Type B pancreatic cell (in vitro differentiated cells): ENCODE data around the gene CHAD. TPM values are rescaled to one million over a fixed set of nuclear protein-coding genes. Genes with fewer than 3 reads are reported as not detected.

Experiments used
- DNase-seq: peaks from one replicate; pipeline ENCODE4 v3.0.0; 2021; ENCODE audit warnings: mixed read lengths; ENCODE audit not compliant: unreplicated experiment; ENCODE audit errors: extremely low spot score
- H3K27ac Mint-ChIP-seq: 2 replicates; pipeline ENCODE4 v1.8.0; 2021; ENCODE audit warnings: mild to moderate bottlenecking, mixed read lengths
- H3K27me3 Mint-ChIP-seq: 2 replicates; pipeline ENCODE4 v1.8.0; 2021; ENCODE audit warnings: mixed read lengths
- H3K36me3 Mint-ChIP-seq: 2 replicates; pipeline ENCODE4 v1.8.0; 2021; ENCODE audit warnings: mixed read lengths
- H3K4me1 Mint-ChIP-seq: one replicate; pipeline ENCODE4 v1.8.0; 2021; ENCODE audit warnings: mixed read lengths; ENCODE audit not compliant: unreplicated experiment
- H3K4me3 Mint-ChIP-seq: 2 replicates; pipeline ENCODE4 v1.8.0; 2021; ENCODE audit warnings: mild to moderate bottlenecking, mixed read lengths
- H3K9me3 Mint-ChIP-seq: 2 replicates; pipeline ENCODE4 v1.8.0; 2021; ENCODE audit warnings: mixed read lengths
- total RNA-seq: library from RNA; stranded (reverse); gene quantifications from 2 replicates; pipeline ENCODE4 v1.2.1, GENCODE V29; 2021; ENCODE audit warnings: low replicate concordance
- TF ChIP-seq, protein P1 (sequence below): fragments of 200-600 bp; sonication (generic); conservative IDR thresholded peaks from 2 replicates; pipeline ENCODE4 v1.5.0; 2021; ENCODE audit warnings: antibody characterized with exemption, mild to moderate bottlenecking

Gene CHAD
- total RNA-seq, 1 donor from 2014 or later = not detected

DNA sequence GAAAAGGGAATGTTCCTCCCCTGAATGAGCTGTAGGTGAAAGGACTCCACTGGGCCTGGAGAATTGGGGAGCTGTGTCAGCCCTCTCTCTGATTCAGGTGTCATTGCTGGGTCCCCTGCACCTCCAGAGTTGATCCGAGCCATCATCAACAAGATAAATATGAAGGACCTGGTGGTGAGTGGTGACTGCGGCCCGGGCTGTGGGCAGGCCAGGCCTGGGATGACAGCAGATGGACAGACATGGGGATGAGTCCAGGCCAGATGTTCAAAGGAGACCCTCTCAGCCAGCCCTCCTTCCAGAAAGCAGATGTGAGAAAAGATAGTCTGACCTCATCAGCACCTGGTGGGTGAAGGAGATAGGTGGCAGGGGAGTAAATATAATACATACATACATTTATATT lies 4.6 kb downstream of the CHAD start:
- no peak for DNase-seq
- TF ChIP-seq, protein P1, sequence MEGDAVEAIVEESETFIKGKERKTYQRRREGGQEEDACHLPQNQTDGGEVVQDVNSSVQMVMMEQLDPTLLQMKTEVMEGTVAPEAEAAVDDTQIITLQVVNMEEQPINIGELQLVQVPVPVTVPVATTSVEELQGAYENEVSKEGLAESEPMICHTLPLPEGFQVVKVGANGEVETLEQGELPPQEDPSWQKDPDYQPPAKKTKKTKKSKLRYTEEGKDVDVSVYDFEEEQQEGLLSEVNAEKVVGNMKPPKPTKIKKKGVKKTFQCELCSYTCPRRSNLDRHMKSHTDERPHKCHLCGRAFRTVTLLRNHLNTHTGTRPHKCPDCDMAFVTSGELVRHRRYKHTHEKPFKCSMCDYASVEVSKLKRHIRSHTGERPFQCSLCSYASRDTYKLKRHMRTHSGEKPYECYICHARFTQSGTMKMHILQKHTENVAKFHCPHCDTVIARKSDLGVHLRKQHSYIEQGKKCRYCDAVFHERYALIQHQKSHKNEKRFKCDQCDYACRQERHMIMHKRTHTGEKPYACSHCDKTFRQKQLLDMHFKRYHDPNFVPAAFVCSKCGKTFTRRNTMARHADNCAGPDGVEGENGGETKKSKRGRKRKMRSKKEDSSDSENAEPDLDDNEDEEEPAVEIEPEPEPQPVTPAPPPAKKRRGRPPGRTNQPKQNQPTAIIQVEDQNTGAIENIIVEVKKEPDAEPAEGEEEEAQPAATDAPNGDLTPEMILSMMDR = no peak
- H3K27me3 Mint-ChIP-seq = peaks cover 18% of the 10 kb centered on the region
- no peak overlapping the region for H3K27ac Mint-ChIP-seq
- no peaks in the 10 kb centered on the region for H3K9me3 Mint-ChIP-seq
- H3K4me1 Mint-ChIP-seq = no peaks in the 10 kb centered on the region
- no peak overlapping the region for H3K4me3 Mint-ChIP-seq
- no peaks in the 10 kb centered on the region for H3K36me3 Mint-ChIP-seq

DNA sequence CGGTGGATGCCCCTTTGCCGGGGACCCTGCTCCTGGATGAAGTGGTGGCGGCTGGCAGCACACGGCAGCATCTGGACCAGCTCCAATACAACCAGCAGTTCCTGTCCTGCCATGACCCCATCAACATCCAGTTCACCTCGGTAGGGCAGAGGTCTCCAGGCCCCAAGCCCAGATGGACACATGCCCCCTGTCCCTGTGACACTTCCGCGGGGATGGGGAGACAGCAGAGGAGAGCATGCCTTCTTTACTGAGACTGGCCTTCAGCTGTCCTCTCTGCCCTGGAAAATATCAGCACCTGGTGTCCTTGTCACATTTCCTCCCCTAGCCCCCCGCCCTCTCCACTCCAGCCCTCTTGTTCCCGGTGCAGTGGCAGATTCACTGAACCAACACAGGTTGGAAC lies 6.2 kb downstream of the CHAD start:
- peaks cover 6% of the 10 kb centered on the region for H3K27me3 Mint-ChIP-seq
- no peaks in the 10 kb centered on the region for H3K4me1 Mint-ChIP-seq
- no peak overlapping the region for H3K4me3 Mint-ChIP-seq
- H3K27ac Mint-ChIP-seq = no peak overlapping the region
- TF ChIP-seq, protein P1 = no peak
- no peaks in the 10 kb centered on the region for H3K36me3 Mint-ChIP-seq
- no peaks in the 10 kb centered on the region for H3K9me3 Mint-ChIP-seq
- DNase-seq = no peak

DNA sequence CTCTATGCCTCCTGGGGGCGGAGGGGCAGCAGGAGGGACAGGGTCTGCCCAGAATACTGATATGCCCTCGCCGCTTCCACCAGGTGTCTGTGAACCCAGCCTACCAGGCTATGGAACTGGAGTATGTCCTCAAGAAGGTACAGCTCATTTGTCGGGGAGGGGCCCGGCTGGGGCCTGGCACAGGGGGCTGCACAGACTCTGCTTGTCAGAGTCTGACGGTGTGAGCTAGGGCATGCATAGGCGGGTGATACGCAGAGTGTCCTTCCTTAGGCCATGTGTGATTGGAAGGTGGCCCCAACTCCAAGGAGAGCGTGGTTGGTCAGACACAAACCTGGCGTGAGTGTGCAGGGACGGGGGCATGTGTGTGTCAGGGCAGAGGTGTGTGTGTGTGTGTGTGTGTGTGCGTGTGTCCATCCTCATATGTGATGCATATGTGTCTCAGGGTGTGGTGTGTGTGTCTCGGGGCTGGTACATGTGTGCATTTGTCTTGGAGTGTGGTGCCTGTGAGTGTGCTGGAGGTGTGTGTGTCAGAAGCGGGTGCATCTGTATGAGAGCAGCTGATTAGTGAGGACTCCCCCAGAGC lies 7.0 kb downstream of the CHAD start:
- Mint-ChIP-seq H3K27ac (no peak overlapping the region), H3K9me3 (no peaks in the 10 kb centered on the region)

GRCh38 chr17:50460831-50461526 lies 7.7 kb downstream of the CHAD start:
- Mint-ChIP-seq H3K27me3 (no peaks in the 10 kb centered on the region), H3K27ac (no peak overlapping the region), H3K4me3 (no peak overlapping the region), H3K4me1 (no peaks in the 10 kb centered on the region), H3K9me3 (no peaks in the 10 kb centered on the region), H3K36me3 (no peaks in the 10 kb centered on the region)
- no peak for DNase-seq
- TF ChIP-seq, protein P1 = no peak

More for the DNA sequence above, 7.0 kb downstream of the CHAD start:
- Mint-ChIP-seq H3K27me3 (no peaks in the 10 kb centered on the region), H3K4me1 (no peaks in the 10 kb centered on the region), H3K4me3 (no peak overlapping the region), H3K36me3 (no peaks in the 10 kb centered on the region)
- TF ChIP-seq, protein P1 = no peak
- no peak for DNase-seq

DNA sequence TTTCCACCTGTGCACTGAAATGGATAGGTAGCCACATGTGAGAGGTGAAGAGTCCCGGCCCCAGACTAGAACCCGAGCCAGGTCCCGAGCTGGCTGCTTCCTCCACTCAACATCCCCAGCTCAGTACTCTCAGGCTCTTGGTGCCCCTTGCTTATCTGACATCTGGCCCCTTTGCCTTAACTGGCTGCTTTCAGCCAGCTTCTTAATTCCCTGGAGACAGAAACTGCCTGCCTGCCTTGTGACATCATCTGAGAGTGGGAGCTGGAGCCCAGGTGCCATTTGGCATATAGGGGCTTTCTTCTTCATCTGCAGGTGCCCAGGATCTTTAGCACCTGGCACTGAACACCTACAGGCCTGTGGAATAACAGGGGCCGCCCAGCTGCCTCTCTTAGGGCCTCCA lies 8.9 kb downstream of the CHAD start:
- H3K4me1 Mint-ChIP-seq = no peaks in the 10 kb centered on the region
- H3K36me3 Mint-ChIP-seq = no peaks in the 10 kb centered on the region
- TF ChIP-seq, protein P1 = no peak
- H3K27me3 Mint-ChIP-seq = no peaks in the 10 kb centered on the region
- H3K9me3 Mint-ChIP-seq = no peaks in the 10 kb centered on the region
- no peak overlapping the region for H3K4me3 Mint-ChIP-seq
- DNase-seq = no peak
- no peak overlapping the region for H3K27ac Mint-ChIP-seq
